HepG2 (cell line): Measurements from ENCODE around the gene CIB2. TPM values are rescaled to one million over a fixed set of nuclear protein-coding genes. Genes with fewer than 3 reads are reported as not detected.

Experiments used
- ATAC-seq: fragments of 200-7000 bp; cut with Tn5 transposase; 3 replicates; pipeline ENCODE4 v1.9.1; 2020; ENCODE audit warnings: mild to moderate bottlenecking, moderate library complexity
- BruUV-seq: library from RNA; stranded (reverse); fragments of 400-500 nt; replicated peaks from 2 replicates; lab custom pipeline; 2021; lab: Mats Ljungman, UMichigan
- CTCF ChIA-PET: fragments of 300-600 bp; formaldehyde crosslinking; extraction: SDS; loops from one replicate; lab custom pipeline; 2021; ENCODE audit warnings: low total read pairs, inconsistent platforms, low intra/inter-chr PET ratio; lab: Yijun Ruan, JAX
- POLR2A ChIA-PET: fragments of 350-600 bp; sonication (Branson Sonifier 250); formaldehyde crosslinking; loops from one replicate; lab custom pipeline; 2020; ENCODE audit warnings: antibody characterized with exemption, inconsistent platforms; lab: Yijun Ruan, JAX
- DNase-seq: peaks from one replicate; pipeline ENCODE4 v3.0.0-alpha.2; 2015; ENCODE audit warnings: low spot score
- FAIRE-seq: peaks from 3 replicates; lab custom pipeline; 2011; peaks lifted over from hg19 to GRCh38; lab: Jason Lieb, UNC
- H2AFZ ChIP-seq: one replicate; pipeline ENCODE4 v1.6.1; 2011; ENCODE audit warnings: low read length, inconsistent platforms
- H3K27ac ChIP-seq: fragments of 300-600 bp; 3 replicates; pipeline ENCODE4 v1.8.0; 2011; ENCODE audit warnings: mixed run types, mild to moderate bottlenecking, mixed read lengths, low read length, inconsistent platforms; ENCODE audit not compliant: insufficient read depth; ENCODE audit errors: extremely low read length
- H3K27me3 ChIP-seq, 2 experiments: fragments of 200-600 bp in 1 of 2; 2 replicates in 1 of 2; 3 replicates in 1 of 2; pipeline versions ENCODE4 v1.6.0 to v1.8.0; 2011; ENCODE audit warnings: low read length in 2 of 2, mild to moderate bottlenecking in 2 of 2, moderate library complexity in 2 of 2, inconsistent platforms in 1 of 2; ENCODE audit not compliant: insufficient read depth in 2 of 2, control insufficient read depth in 1 of 2
- H3K36me3 ChIP-seq, 2 experiments: fragments of 200-600 bp in 1 of 2; replicated peaks in 1 of 2; 2 replicates in 1 of 2; 3 replicates in 1 of 2; pipeline versions ENCODE4 v1.5.1 to v1.8.0; 2011; ENCODE audit warnings: low read length in 2 of 2, inconsistent platforms in 1 of 2; ENCODE audit not compliant: insufficient read depth in 2 of 2, control insufficient read depth in 1 of 2
- H3K4me1 ChIP-seq: 2 replicates; pipeline ENCODE4 v1.5.1; 2012; ENCODE audit warnings: low read length, inconsistent platforms; ENCODE audit not compliant: insufficient read depth
- H3K4me2 ChIP-seq: 2 replicates; pipeline ENCODE4 v1.6.0; 2011; ENCODE audit warnings: low read depth, low read length, inconsistent platforms
- H3K4me3 ChIP-seq, 3 experiments: fragments of 200-600 bp in 1 of 3; sonication (generic), shearing (Covaris generic) in 1 of 3; replicated peaks in 1 of 3; 2 replicates each; pipeline ENCODE4 v1.5.1; 2011 to 2016; ENCODE audit warnings: low read length in 3 of 3, inconsistent platforms in 2 of 3, low read depth in 2 of 3, mild to moderate bottlenecking in 2 of 3, control low read depth in 1 of 3, mixed read lengths in 1 of 3; ENCODE audit not compliant: insufficient read depth in 1 of 3
- H3K79me2 ChIP-seq: one replicate; pipeline ENCODE4 v1.6.1; 2011; ENCODE audit warnings: low read length, inconsistent platforms; ENCODE audit not compliant: insufficient read depth
- H3K9ac ChIP-seq: 2 replicates; pipeline ENCODE4 v1.6.0; 2011; ENCODE audit warnings: mild to moderate bottlenecking, low read depth, low read length, inconsistent platforms; ENCODE audit not compliant: insufficient read depth
- H3K9me3 ChIP-seq: 2 replicates; pipeline ENCODE4 v1.5.1; 2012; ENCODE audit warnings: mild to moderate bottlenecking, low read length
- H4K20me1 ChIP-seq: 2 replicates; pipeline ENCODE4 v1.6.0; 2011; ENCODE audit warnings: inconsistent platforms, mild to moderate bottlenecking, low read length, moderate library complexity; ENCODE audit not compliant: insufficient read depth
- HNRNPLL ChIP-seq: fragments of 200-400 bp; formaldehyde crosslinking; IDR thresholded peaks from 2 replicates; pipeline ENCODE4 v1.6.1; 2017; ENCODE audit warnings: mild to moderate bottlenecking, low read depth, low read length; ENCODE audit not compliant: poor library complexity, severe bottlenecking
- KAT7 ChIP-seq: IDR thresholded peaks from 2 replicates; pipeline ENCODE4 v1.6.1; 2018; ENCODE audit warnings: borderline replicate concordance, missing compliant biosample characterization
- MATR3 ChIP-seq: sonication (generic); formaldehyde crosslinking; IDR thresholded peaks from 2 replicates; pipeline ENCODE4 v1.4.0; 2020; ENCODE audit warnings: missing genetic modification reagents
- NAIF1 ChIP-seq: sonication (generic); formaldehyde crosslinking; IDR thresholded peaks from 2 replicates; pipeline ENCODE4 v1.5.0; 2020; ENCODE audit warnings: mild to moderate bottlenecking, missing genetic modification reagents, borderline replicate concordance
- NFE2L1 ChIP-seq: sonication (generic); formaldehyde crosslinking; IDR thresholded peaks from 2 replicates; pipeline ENCODE4 v1.4.0; 2020; ENCODE audit warnings: missing genetic modification reagents, mild to moderate bottlenecking, borderline replicate concordance
- SIN3B ChIP-seq: fragments of 150-350 bp; IDR thresholded peaks from 2 replicates; pipeline ENCODE4 v1.6.1; 2014; ENCODE audit warnings: low read length
- ZNF275 ChIP-seq: sonication (generic); formaldehyde crosslinking; IDR thresholded peaks from 2 replicates; pipeline ENCODE4 v1.8.0; 2022; ENCODE audit warnings: missing genetic modification reagents, mild to moderate bottlenecking, inconsistent platforms, borderline replicate concordance
- ZNF317 ChIP-seq: sonication (generic); formaldehyde crosslinking; IDR thresholded peaks from 2 replicates; pipeline ENCODE4 v1.5.0; 2020; ENCODE audit warnings: mild to moderate bottlenecking, missing genetic modification reagents
- ZNF337 ChIP-seq: sonication (generic); formaldehyde crosslinking; IDR thresholded peaks from 2 replicates; pipeline ENCODE4 v1.5.1; 2020; ENCODE audit warnings: missing genetic modification reagents, low read depth, mild to moderate bottlenecking, borderline replicate concordance
- WGBS: methylation state at CpG from one replicate; pipeline ENCODE4 v1.1.6; 2017; ENCODE audit warnings: low lambda C conversion rate; 5-methylcytosine and 5-hydroxymethylcytosine counted together
- in situ Hi-C: cut with HindIII; loops from 2 replicates; pipeline ENCODE4 v1.10.0; 2017; ENCODE audit warnings: low pct_unique_long_range_greater_than_20kb; ENCODE audit not compliant: extremely low pct_ligation_motif_present
- intact Hi-C: fragments of 100-400 bp; cut with micrococcal nuclease; formaldehyde crosslinking; loops from one replicate; pipeline ENCODE4 v1.10.0; 2022; ENCODE audit not compliant: unreplicated experiment
- polyA plus RNA-seq, 8 experiments: library from polyadenylated mRNA; depleted of rRNA in 3 of 8; stranded (reverse) in 7 of 8; unstranded in 1 of 8; fragments of >200 nt; fragmentation: Illumina TruSeq in 4 of 8; extraction: Trizol in 4 of 8; gene quantifications; 2 replicates each; pipeline versions ENCODE4 v1.2.1 to v1.2.3, GENCODE V29; 2011 to 2016; ENCODE audit warnings: low read depth in 4 of 8, missing spikeins in 1 of 8, mixed read lengths in 1 of 8; ENCODE audit not compliant: insufficient read depth in 1 of 8
- total RNA-seq, 5 experiments: library from RNA; depleted of rRNA; stranded (reverse); fragments of >200 nt; fragmentation: Illumina TruSeq; extraction: Trizol; gene quantifications; 2 replicates each; pipeline ENCODE4 v1.2.3, GENCODE V29; 2016; ENCODE audit warnings: low read depth in 1 of 5
- TF ChIP-seq, protein P1 (sequence below): sonication (generic); formaldehyde crosslinking; IDR thresholded peaks from 2 replicates; pipeline ENCODE4 v1.5.0; 2020; ENCODE audit warnings: missing genetic modification reagents
- TF ChIP-seq, protein P2 (sequence below): sonication (generic); formaldehyde crosslinking; IDR thresholded peaks from 2 replicates; pipeline ENCODE4 v1.4.0; 2020; ENCODE audit warnings: low read depth, mild to moderate bottlenecking, missing genetic modification reagents

CIB2 gene
- total and polyA plus RNA-seq, 2 of the 13 experiments (the other 11 are each of a cell fraction or from before 2014, with no cell fraction given), result 1.4 to 1.5 TPM

GRCh38 chr15:78067328-78068228, 63.7 kb downstream of the CIB2 start:
- no peaks in the 10 kb centered on the region for H4K20me1 ChIP-seq
- no peak overlapping the region for H3K9ac ChIP-seq
- H3K27ac ChIP-seq, result no peak overlapping the region
- in situ Hi-C loops (no loop called here), intact Hi-C loops (no loop called here)
- WGBS, result no CpG with 5 or more reads among the region's 1 CpG
- no peaks in the 10 kb centered on the region for H3K27me3 ChIP-seq
- peaks cover 99% of the 10 kb centered on the region for H3K4me1 ChIP-seq
- DNase-seq, result no peak
- ATAC-seq, result no peak
- POLR2A ChIA-PET, result no interaction called here
- no peaks in the 10 kb centered on the region for H3K36me3 ChIP-seq
- CTCF ChIA-PET, result no interaction called here
- no peak overlapping the region for H3K4me2 ChIP-seq
- H3K79me2 ChIP-seq, result peaks cover 63% of the 10 kb centered on the region
- H3K9me3 ChIP-seq, result no peaks in the 10 kb centered on the region
- FAIRE-seq, result no peak
- no peak overlapping the region for H2AFZ ChIP-seq
- H3K4me3 ChIP-seq, result no peak overlapping the region
- TF ChIP-seq, protein P1, sequence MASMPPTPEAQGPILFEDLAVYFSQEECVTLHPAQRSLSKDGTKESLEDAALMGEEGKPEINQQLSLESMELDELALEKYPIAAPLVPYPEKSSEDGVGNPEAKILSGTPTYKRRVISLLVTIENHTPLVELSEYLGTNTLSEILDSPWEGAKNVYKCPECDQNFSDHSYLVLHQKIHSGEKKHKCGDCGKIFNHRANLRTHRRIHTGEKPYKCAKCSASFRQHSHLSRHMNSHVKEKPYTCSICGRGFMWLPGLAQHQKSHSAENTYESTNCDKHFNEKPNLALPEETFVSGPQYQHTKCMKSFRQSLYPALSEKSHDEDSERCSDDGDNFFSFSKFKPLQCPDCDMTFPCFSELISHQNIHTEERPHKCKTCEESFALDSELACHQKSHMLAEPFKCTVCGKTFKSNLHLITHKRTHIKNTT (CRISPR knock-in tag), result no peak
- TF ChIP-seq NAIF1 (CRISPR knock-in tag) (no peak), HNRNPLL (no peak), SIN3B (no peak), NFE2L1 (CRISPR knock-in tag) (no peak), ZNF275 (CRISPR knock-in tag) (no peak), KAT7 (CRISPR knock-in tag) (no peak), ZNF337 (CRISPR knock-in tag) (no peak), MATR3 (CRISPR knock-in tag) (no peak), ZNF317 (CRISPR knock-in tag) (no peak)
- TF ChIP-seq, protein P2, sequence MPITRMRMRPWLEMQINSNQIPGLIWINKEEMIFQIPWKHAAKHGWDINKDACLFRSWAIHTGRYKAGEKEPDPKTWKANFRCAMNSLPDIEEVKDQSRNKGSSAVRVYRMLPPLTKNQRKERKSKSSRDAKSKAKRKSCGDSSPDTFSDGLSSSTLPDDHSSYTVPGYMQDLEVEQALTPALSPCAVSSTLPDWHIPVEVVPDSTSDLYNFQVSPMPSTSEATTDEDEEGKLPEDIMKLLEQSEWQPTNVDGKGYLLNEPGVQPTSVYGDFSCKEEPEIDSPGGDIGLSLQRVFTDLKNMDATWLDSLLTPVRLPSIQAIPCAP (CRISPR knock-in tag), result no peak
- no TSS peak for BruUV-seq
